Neural cell (in vitro differentiated cells): ENCODE measurements around the gene HTD2. TPM values are rescaled to one million over a fixed set of nuclear protein-coding genes. Genes with fewer than 3 reads are reported as not detected.

Source experiments
- H2AFZ ChIP-seq: fragments of 200-600, 300-800 bp; sonication (generic), shearing (Covaris generic); 2 replicates; pipeline ENCODE4 v1.6.0; 2014; ENCODE audit warnings: low read depth, mild to moderate bottlenecking, antibody characterized with exemption, low read length, moderate library complexity
- H3F3A ChIP-seq: fragments of 200-600 bp; shearing (Covaris generic); 2 replicates; pipeline ENCODE4 v1.6.1; 2016; ENCODE audit warnings: mild to moderate bottlenecking, moderate library complexity, mixed read lengths, antibody characterized with exemption, low read length; ENCODE audit not compliant: insufficient read depth, poor library complexity, severe bottlenecking
- H3K27ac ChIP-seq: fragments of 200-600, 300-800 bp; sonication (generic), shearing (Covaris generic); 2 replicates; pipeline ENCODE4 v1.5.1; 2014; ENCODE audit warnings: mild to moderate bottlenecking, low read length, moderate library complexity
- H3K27me3 ChIP-seq: fragments of 300-800, 200-600 bp; sonication (generic), shearing (Covaris generic); 2 replicates; pipeline ENCODE4 v1.6.0; 2014; ENCODE audit warnings: mild to moderate bottlenecking, low read depth, low read length, moderate library complexity; ENCODE audit not compliant: insufficient read depth
- H3K36me3 ChIP-seq: fragments of 300-800, 200-600 bp; sonication (generic), shearing (Covaris generic); 2 replicates; pipeline ENCODE4 v1.5.1; 2014; ENCODE audit warnings: mild to moderate bottlenecking, antibody characterized with exemption, low read length, moderate library complexity; ENCODE audit not compliant: insufficient read depth
- H3K4me2 ChIP-seq: fragments of 300-800, 200-600 bp; sonication (generic), shearing (Covaris generic); 2 replicates; pipeline ENCODE4 v1.6.0; 2014; ENCODE audit warnings: mild to moderate bottlenecking, low read length
- H3K4me3 ChIP-seq: fragments of 300-800, 200-600 bp; sonication (generic), shearing (Covaris generic); 2 replicates; pipeline ENCODE4 v1.5.1; 2014; ENCODE audit warnings: mild to moderate bottlenecking, low read length, moderate library complexity
- H3K79me2 ChIP-seq: fragments of 200-600 bp; shearing (Covaris generic); replicated peaks from 2 replicates; pipeline ENCODE4 v1.6.0; 2014; ENCODE audit warnings: mild to moderate bottlenecking, low read length, moderate library complexity; ENCODE audit not compliant: insufficient read depth
- H3K9ac ChIP-seq: fragments of 300-800, 200-600 bp; sonication (generic), shearing (Covaris generic); 2 replicates; pipeline ENCODE4 v1.6.1; 2016; ENCODE audit warnings: mild to moderate bottlenecking, low read length, mixed read lengths
- H3K9me2 ChIP-seq: fragments of 200-600 bp; shearing (Covaris generic); 2 replicates; pipeline ENCODE4 v1.6.1; 2016; ENCODE audit warnings: mild to moderate bottlenecking, low read length, mixed read lengths; ENCODE audit not compliant: insufficient read depth
- H3K9me3 ChIP-seq: fragments of 200-600, 300-800 bp; sonication (generic), shearing (Covaris generic); 2 replicates; pipeline ENCODE4 v1.6.1; 2016; ENCODE audit warnings: mild to moderate bottlenecking, mixed run types, low read length, moderate library complexity, mixed read lengths
- H4K20me1 ChIP-seq: fragments of 200-600 bp; shearing (Covaris generic); 2 replicates; pipeline ENCODE4 v1.6.1; 2016; ENCODE audit warnings: mild to moderate bottlenecking, mixed run types; ENCODE audit not compliant: insufficient read depth
- EP300 ChIP-seq: fragments of 450-650 bp; conservative IDR thresholded peaks from 2 replicates; pipeline ENCODE4 v1.6.1; 2014; ENCODE audit warnings: antibody characterized with exemption, mild to moderate bottlenecking, moderate library complexity; ENCODE audit not compliant: poor library complexity, severe bottlenecking
- EZH2 ChIP-seq: fragments of 200-600, 300-800 bp; shearing (Covaris generic), sonication (generic); IDR thresholded peaks from 2 replicates; pipeline ENCODE4 v1.6.1; 2014; ENCODE audit warnings: antibody characterized with exemption, low read length, borderline replicate concordance, mild to moderate bottlenecking; ENCODE audit not compliant: insufficient read depth, poor library complexity, severe bottlenecking
- MXI1 ChIP-seq: fragments of 450-650 bp; conservative IDR thresholded peaks from 2 replicates; pipeline ENCODE4 v1.6.1; 2014; ENCODE audit warnings: antibody characterized with exemption, mild to moderate bottlenecking; ENCODE audit not compliant: poor library complexity, severe bottlenecking
- POLR2AphosphoS5 ChIP-seq: IDR thresholded peaks from 2 replicates; pipeline ENCODE4 v1.6.1; 2012
- RAD21 ChIP-seq: fragments of 450-650 bp; conservative IDR thresholded peaks from 2 replicates; pipeline ENCODE4 v1.6.1; 2014; ENCODE audit warnings: antibody characterized with exemption, mild to moderate bottlenecking, moderate library complexity
- SMC3 ChIP-seq: fragments of 450-650 bp; conservative IDR thresholded peaks from 2 replicates; pipeline ENCODE4 v1.6.1; 2014; ENCODE audit warnings: antibody characterized with exemption, mild to moderate bottlenecking, moderate library complexity; ENCODE audit not compliant: poor library complexity
- TAF1 ChIP-seq: IDR thresholded peaks from 2 replicates; pipeline ENCODE4 v1.6.1; 2012; ENCODE audit warnings: low read depth
- polyA plus RNA-seq: library from polyadenylated mRNA; depleted of rRNA; stranded (reverse); fragments of >200 nt; gene quantifications from 2 replicates; pipeline ENCODE4 v1.2.3, GENCODE V29; 2014
- TF ChIP-seq, protein P1 (sequence below): fragments of 450-650 bp; IDR thresholded peaks from 2 replicates; pipeline ENCODE4 v1.5.1; 2014; ENCODE audit warnings: antibody characterized with exemption, mild to moderate bottlenecking, moderate library complexity; ENCODE audit not compliant: poor library complexity, severe bottlenecking
- TF ChIP-seq, protein P2 (sequence below): IDR thresholded peaks from 2 replicates; pipeline ENCODE4 v1.6.1; 2012; ENCODE audit warnings: borderline replicate concordance

HTD2 gene
- polyA plus RNA-seq, 1 donor from 2014 or later = 19.0 TPM

DNA sequence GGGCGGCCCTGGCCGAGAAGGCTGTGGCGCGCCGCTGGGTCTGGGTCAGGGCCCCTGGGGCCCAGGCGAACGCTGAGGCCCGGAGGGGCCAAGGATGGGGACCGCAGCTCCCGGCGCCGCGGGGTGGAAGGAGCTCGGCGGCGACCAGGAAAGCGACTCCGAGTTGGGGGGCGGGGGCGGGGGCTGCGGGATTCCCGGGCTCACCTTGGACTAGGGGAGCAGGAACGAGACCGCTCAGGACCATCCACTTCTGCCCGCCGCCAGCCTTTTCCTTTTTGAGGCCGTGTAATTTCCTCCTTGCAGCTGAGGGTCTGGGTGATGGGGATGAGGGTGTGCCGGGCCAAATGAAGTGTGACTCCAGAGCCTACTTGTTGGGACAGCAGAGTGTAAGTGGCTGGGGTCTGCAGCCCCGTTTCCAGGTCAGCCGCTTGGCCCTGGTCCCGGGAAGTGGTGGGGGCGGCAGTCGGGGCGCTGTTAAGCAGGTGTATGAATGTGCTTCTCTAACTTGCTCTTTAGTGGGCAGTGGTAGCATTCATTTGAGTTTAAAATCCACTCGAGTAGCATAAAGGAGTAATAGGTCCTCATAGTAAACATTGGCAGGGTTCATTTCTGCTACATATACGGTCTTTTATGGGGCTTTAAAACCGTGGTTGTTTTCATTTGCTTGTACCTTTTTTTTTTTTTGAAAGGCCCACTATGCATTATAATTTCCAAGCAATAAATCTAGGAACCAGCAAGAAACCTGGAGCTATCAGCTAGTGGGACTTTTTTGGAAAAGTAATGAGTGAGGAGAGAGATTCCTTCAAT lies 27.1 kb downstream of the HTD2 start:
- TF ChIP-seq, protein P1, sequence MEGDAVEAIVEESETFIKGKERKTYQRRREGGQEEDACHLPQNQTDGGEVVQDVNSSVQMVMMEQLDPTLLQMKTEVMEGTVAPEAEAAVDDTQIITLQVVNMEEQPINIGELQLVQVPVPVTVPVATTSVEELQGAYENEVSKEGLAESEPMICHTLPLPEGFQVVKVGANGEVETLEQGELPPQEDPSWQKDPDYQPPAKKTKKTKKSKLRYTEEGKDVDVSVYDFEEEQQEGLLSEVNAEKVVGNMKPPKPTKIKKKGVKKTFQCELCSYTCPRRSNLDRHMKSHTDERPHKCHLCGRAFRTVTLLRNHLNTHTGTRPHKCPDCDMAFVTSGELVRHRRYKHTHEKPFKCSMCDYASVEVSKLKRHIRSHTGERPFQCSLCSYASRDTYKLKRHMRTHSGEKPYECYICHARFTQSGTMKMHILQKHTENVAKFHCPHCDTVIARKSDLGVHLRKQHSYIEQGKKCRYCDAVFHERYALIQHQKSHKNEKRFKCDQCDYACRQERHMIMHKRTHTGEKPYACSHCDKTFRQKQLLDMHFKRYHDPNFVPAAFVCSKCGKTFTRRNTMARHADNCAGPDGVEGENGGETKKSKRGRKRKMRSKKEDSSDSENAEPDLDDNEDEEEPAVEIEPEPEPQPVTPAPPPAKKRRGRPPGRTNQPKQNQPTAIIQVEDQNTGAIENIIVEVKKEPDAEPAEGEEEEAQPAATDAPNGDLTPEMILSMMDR = peak; percentile 44
- TF ChIP-seq TAF1 (no peak), RAD21 (peak; percentile 51)

DNA sequence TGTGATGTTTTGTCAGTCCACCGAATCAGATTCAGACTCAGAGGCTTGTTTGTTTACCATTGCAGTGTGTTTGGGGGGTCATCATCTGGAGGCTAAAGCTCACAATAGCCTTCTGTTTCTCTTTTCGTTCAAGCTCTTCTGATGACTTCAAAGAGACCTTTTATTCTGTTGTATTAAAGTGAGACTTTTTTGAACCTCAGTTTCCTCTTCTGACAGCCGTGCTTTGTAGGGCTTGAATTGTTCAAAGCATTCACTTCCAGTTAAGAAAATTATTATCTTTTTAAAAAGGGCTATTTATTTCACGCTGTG lies 27.6 kb downstream of the HTD2 start:
- Histone ChIP-seq H3K27me3 (no peaks in the 10 kb centered on the region), H3K79me2 (peaks cover 5% of the 10 kb centered on the region), H3K9ac (peak overlapping the region; percentile 68), H3K36me3 (no peaks in the 10 kb centered on the region), H3K4me2 (peak overlapping the region; percentile 90), H4K20me1 (no peaks in the 10 kb centered on the region), H3K9me3 (no peaks in the 10 kb centered on the region), H3K27ac (no peak overlapping the region), H3K9me2 (no peaks in the 10 kb centered on the region), H2AFZ (no peak overlapping the region), H3K4me3 (peak overlapping the region; percentile 81), H3F3A (no peaks in the 10 kb centered on the region)
- TF ChIP-seq POLR2AphosphoS5 (no peak), EZH2 (no peak), EP300 (no peak), RAD21 (no peak), MXI1 (no peak)
- TF ChIP-seq, protein P2, sequence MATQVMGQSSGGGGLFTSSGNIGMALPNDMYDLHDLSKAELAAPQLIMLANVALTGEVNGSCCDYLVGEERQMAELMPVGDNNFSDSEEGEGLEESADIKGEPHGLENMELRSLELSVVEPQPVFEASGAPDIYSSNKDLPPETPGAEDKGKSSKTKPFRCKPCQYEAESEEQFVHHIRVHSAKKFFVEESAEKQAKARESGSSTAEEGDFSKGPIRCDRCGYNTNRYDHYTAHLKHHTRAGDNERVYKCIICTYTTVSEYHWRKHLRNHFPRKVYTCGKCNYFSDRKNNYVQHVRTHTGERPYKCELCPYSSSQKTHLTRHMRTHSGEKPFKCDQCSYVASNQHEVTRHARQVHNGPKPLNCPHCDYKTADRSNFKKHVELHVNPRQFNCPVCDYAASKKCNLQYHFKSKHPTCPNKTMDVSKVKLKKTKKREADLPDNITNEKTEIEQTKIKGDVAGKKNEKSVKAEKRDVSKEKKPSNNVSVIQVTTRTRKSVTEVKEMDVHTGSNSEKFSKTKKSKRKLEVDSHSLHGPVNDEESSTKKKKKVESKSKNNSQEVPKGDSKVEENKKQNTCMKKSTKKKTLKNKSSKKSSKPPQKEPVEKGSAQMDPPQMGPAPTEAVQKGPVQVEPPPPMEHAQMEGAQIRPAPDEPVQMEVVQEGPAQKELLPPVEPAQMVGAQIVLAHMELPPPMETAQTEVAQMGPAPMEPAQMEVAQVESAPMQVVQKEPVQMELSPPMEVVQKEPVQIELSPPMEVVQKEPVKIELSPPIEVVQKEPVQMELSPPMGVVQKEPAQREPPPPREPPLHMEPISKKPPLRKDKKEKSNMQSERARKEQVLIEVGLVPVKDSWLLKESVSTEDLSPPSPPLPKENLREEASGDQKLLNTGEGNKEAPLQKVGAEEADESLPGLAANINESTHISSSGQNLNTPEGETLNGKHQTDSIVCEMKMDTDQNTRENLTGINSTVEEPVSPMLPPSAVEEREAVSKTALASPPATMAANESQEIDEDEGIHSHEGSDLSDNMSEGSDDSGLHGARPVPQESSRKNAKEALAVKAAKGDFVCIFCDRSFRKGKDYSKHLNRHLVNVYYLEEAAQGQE = no peak

More for the DNA sequence above, 27.1 kb downstream of the HTD2 start:
- Histone ChIP-seq H3K36me3 (no peaks in the 10 kb centered on the region), H4K20me1 (no peaks in the 10 kb centered on the region), H3K79me2 (peaks cover 5% of the 10 kb centered on the region), H3K4me3 (peak overlapping the region; percentile 81), H3K9me2 (no peaks in the 10 kb centered on the region), H3K9me3 (no peaks in the 10 kb centered on the region), H3K9ac (peak overlapping the region; percentile 68), H3K4me2 (peak overlapping the region; percentile 90), H3K27me3 (no peaks in the 10 kb centered on the region), H2AFZ (peak overlapping the region; percentile 10), H3K27ac (peak overlapping the region; percentile 20), H3F3A (no peaks in the 10 kb centered on the region)

DNA sequence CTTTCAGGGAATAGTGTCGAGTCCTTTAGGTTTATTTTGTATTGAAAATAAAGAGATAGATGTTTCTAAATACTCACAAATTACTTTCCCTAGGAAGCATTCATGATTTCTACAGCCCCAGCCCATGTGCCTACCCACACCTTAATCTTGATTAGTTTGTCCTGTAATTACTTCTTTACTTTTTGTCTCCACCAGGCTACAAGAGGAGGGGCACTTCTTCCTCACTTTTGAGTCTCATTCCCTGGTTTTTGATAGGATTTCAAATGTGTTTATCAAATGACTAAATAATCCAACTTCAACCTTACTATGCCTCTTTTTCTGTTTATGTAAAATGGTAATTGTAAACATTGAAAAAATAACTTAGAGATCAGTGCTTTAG lies 28.2 kb downstream of the HTD2 start:
- no peak overlapping the region for H2AFZ ChIP-seq
- no peak overlapping the region for H3K27ac ChIP-seq
- no peaks in the 10 kb centered on the region for H3K9me3 ChIP-seq
- no peaks in the 10 kb centered on the region for H3K36me3 ChIP-seq
- H3F3A ChIP-seq = no peaks in the 10 kb centered on the region
- no peaks in the 10 kb centered on the region for H3K9me2 ChIP-seq
- peak overlapping the region; percentile 68 for H3K9ac ChIP-seq
- H3K27me3 ChIP-seq = no peaks in the 10 kb centered on the region
- peak overlapping the region; percentile 90 for H3K4me2 ChIP-seq
- H3K79me2 ChIP-seq = peaks cover 5% of the 10 kb centered on the region
- peak overlapping the region; percentile 81 for H3K4me3 ChIP-seq
- H4K20me1 ChIP-seq = no peaks in the 10 kb centered on the region
- TF ChIP-seq, protein P2 = no peak
- TF ChIP-seq SMC3 = no peak
- TF ChIP-seq, protein P1 = no peak
- no peak for TF ChIP-seq EP300
- TF ChIP-seq EZH2 = no peak
- no peak for TF ChIP-seq RAD21
- no peak for TF ChIP-seq TAF1
- no peak for TF ChIP-seq POLR2AphosphoS5
- no peak for TF ChIP-seq MXI1
